Psoas muscle (tissue), 8 donors: Measurements from ENCODE around the gene TBC1D22A. TPM values are rescaled to one million over a fixed set of nuclear protein-coding genes. Genes with fewer than 3 reads are reported as not detected.

Experiments
- ATAC-seq, 4 donors: fragments of 200-7000 bp; cut with Tn5 transposase; one replicate each; pipeline ENCODE4 v1.9.1; 2020; ENCODE audit warnings: moderate library complexity in 3 of 4, mild to moderate bottlenecking in 2 of 4
- DNase-seq, 2 donors: peaks; one replicate each; pipeline ENCODE4 v3.0.0-alpha.2; 2020
- H3K27ac ChIP-seq: fragments of 200-600 bp; one replicate; pipeline ENCODE4 v1.8.0; 2022
- H3K27me3 ChIP-seq, 3 donors: fragments of 200-600 bp in 1 of 3; one replicate each; pipeline versions ENCODE4 v1.6.1 to v1.8.0; 2013 to 2022; ENCODE audit warnings: low read length in 2 of 3, mild to moderate bottlenecking in 2 of 3, moderate library complexity in 1 of 3; ENCODE audit not compliant: insufficient read depth in 3 of 3
- H3K36me3 ChIP-seq, 2 donors: fragments of 200-600 bp in 1 of 2; one replicate each; pipeline versions ENCODE4 v1.6.1 to v1.8.0; 2013 to 2022; ENCODE audit warnings: low read depth in 1 of 2, mild to moderate bottlenecking in 1 of 2, moderate library complexity in 1 of 2; ENCODE audit not compliant: insufficient read depth in 1 of 2
- H3K4me1 ChIP-seq: fragments of 200-600 bp; one replicate; pipeline ENCODE4 v1.8.0; 2022
- H3K4me3 ChIP-seq: fragments of 200-600 bp; one replicate; pipeline ENCODE4 v1.8.0; 2022; ENCODE audit warnings: mild to moderate bottlenecking
- H3K9me3 ChIP-seq: fragments of 200-600 bp; one replicate; pipeline ENCODE4 v1.8.0; 2022
- WGBS, 3 donors: extraction: QIAGEN DNeasy Blood & Tissue Kit; methylation state at CpG; one replicate each; pipeline versions ENCODE4 v1.1.6 to v1.1.7; 2013; 5-methylcytosine and 5-hydroxymethylcytosine counted together
- intact Hi-C, 2 donors: fragments of 100-400 bp; cut with DNase I; formaldehyde crosslinking; loops; one replicate each; pipeline versions ENCODE4 v1.11.0 to v1.14.2; 2022
- polyA plus RNA-seq, 3 donors: library from polyadenylated mRNA; stranded (reverse); fragments of 200-250 nt; gene quantifications; one replicate each; pipeline ENCODE4 v1.2.3, GENCODE V29; 2013
- total RNA-seq, 4 donors: library from RNA; stranded (reverse); fragmentation: NEBNext Ultra II Directional in 2 of 4; extraction: Animal tissue kit (Norgen Biotek cat#: 25700) in 2 of 4; gene quantifications; one replicate each; pipeline versions ENCODE4 v1.2.1 to v1.2.4, GENCODE V29; 2021 to 2023
- TF ChIP-seq, protein P1 (sequence below): fragments of 200-600 bp; IDR thresholded peaks from one replicate; pipeline ENCODE4 v1.8.0; 2022; ENCODE audit warnings: antibody characterized with exemption
- donor health status: healthy with polysubstance abuse.
- donor health status: DM: no; HTN: no; CAD: no; lungs with moderate emphysema.
- donor health status: Bipolar disorder and iron deficiency.
- donor health status: healthy.
- donor health status: DM: yes; HTN: yes; CAD: no.
- donor health status: DM: no; HTN: no; CAD: no.
- donor health status: DM: no; HTN: no; CAD: no.
- donor health status: DM: yes; HTN: yes; CAD: no.

Gene TBC1D22A
- total and polyA plus RNA-seq, 7 donors: 11.7 to 25.0 (median 18.9) TPM

DNA sequence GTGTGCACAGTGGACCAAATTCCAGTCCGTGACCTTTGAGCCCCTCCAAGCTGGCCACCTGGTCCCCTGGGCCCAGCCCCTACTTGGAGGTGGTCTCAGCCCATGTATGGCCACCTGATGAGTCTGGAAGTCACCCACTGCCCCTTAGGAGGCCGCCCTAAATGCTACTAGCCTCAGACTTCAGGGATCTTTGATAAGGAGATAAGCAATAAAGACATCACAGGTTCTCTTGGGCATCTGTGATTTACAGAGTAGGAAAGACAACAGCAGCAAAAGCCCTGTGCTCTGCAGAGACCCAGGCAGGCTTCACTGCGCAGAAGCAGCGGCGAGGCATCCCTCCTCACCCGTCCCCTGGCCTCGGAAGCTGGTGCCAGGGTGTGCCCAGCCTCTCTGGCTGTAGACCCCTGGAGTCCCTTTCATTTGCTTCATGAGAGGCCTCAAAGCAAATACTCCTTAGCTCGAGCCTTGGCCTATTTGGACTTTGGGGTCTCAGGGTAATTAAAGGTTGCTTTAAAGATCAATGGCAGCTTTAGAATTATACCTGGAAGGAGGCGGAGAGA is 360.1 kb downstream of the TBC1D22A start:
- Histone ChIP-seq H3K27me3 (no peaks in the 10 kb centered on the region), H3K36me3 (no peaks in the 10 kb centered on the region), H3K9me3 (no peaks in the 10 kb centered on the region), H3K4me3 (no peak overlapping the region), H3K27ac (no peak overlapping the region), H3K4me1 (no peaks in the 10 kb centered on the region)
- intact Hi-C loops: no loop called here
- TF ChIP-seq, protein P1, sequence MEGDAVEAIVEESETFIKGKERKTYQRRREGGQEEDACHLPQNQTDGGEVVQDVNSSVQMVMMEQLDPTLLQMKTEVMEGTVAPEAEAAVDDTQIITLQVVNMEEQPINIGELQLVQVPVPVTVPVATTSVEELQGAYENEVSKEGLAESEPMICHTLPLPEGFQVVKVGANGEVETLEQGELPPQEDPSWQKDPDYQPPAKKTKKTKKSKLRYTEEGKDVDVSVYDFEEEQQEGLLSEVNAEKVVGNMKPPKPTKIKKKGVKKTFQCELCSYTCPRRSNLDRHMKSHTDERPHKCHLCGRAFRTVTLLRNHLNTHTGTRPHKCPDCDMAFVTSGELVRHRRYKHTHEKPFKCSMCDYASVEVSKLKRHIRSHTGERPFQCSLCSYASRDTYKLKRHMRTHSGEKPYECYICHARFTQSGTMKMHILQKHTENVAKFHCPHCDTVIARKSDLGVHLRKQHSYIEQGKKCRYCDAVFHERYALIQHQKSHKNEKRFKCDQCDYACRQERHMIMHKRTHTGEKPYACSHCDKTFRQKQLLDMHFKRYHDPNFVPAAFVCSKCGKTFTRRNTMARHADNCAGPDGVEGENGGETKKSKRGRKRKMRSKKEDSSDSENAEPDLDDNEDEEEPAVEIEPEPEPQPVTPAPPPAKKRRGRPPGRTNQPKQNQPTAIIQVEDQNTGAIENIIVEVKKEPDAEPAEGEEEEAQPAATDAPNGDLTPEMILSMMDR: no peak
- ATAC-seq (no peak), DNase-seq (no peak)
- WGBS, 3 donors: 90 to 95% (median 90%) methylated on average over 9 of the region's 9 CpGs

GRCh38 chr22:47123006-47123826 is 360.8 kb downstream of the TBC1D22A start:
- no peak for DNase-seq
- no peaks in the 10 kb centered on the region for H3K36me3 ChIP-seq
- no peak for ATAC-seq
- intact Hi-C loops: no loop called here
- 88 to 92% (median 89%) methylated on average over 18 of the region's 18 CpGs for WGBS, 3 donors
- no peaks in the 10 kb centered on the region for H3K4me1 ChIP-seq
- H3K27me3 ChIP-seq: no peaks in the 10 kb centered on the region
- H3K27ac ChIP-seq: no peak overlapping the region
- TF ChIP-seq, protein P1: no peak
- H3K9me3 ChIP-seq: no peaks in the 10 kb centered on the region
- H3K4me3 ChIP-seq: no peak overlapping the region

DNA sequence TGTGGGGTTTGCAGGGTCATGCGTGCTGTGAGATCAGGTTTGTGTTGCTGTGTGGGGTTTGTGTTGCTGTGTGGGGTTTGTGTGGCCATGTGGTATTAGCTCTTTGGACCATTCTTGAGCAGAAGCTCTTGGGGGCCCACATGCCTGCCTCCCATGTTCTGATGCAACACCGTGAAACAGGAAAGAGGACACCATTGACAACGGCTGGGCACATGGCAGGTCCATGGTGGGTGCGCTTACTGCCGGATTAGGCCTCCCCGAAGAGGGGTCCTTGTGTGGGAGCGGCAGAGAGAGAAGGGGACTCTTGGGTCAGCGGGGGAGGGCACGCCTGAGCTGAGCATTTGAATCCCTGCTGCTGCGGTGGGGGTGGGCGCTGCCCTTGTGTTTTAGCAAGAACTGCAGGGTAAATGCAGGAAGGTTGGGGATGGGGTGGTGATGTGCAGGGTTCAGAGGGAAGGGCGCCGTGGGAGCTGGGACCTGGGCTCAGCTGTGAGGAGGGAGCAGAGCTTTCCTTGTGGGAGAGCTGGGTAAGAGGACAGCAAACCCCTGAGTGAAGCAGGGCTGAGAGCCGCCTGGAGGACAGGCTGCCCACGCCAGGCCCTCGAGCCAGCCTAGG is 361.5 kb downstream of the TBC1D22A start:
- TF ChIP-seq, protein P1: no peak
- Histone ChIP-seq H3K9me3 (no peaks in the 10 kb centered on the region), H3K36me3 (no peaks in the 10 kb centered on the region), H3K4me3 (no peak overlapping the region), H3K4me1 (no peaks in the 10 kb centered on the region), H3K27me3 (no peaks in the 10 kb centered on the region), H3K27ac (no peak overlapping the region)
- WGBS, 3 donors: 93 to 94% (median 93%) methylated on average over 16 of the region's 16 CpGs
- ATAC-seq (no peak), DNase-seq (no peak)
- intact Hi-C loops: no loop called here

- Histone ChIP-seq H3K4me1 (no peaks in the 10 kb centered on the region), H3K4me3 (no peak overlapping the region), H3K27ac (no peak overlapping the region), H3K27me3 (no peaks in the 10 kb centered on the region), H3K36me3 (no peaks in the 10 kb centered on the region), H3K9me3 (no peaks in the 10 kb centered on the region)
- no peak for ATAC-seq
- intact Hi-C loops: no loop called here
- TF ChIP-seq, protein P1: no peak
- DNase-seq: no peak
- 91 to 96% (median 95%) methylated on average over 15 of the region's 15 CpGs for WGBS, 3 donors
Observed at GRCh38 chr22:47124451-47124881, 362.0 kb downstream of the TBC1D22A start.
